GM21825 (cell line): ENCODE measurements around the gene CMTM4.
"Not testable (repeated sequence)": the region's sequence is repeated elsewhere in the genome, so short reads cannot be mapped to it uniquely, and the experiment has no call there.

Experiments used
- ATAC-seq: cut with Tn5 transposase; IDR thresholded peaks from one replicate; pipeline ENCODE4 v1.9.1; 2021; ENCODE audit warnings: mild to moderate bottlenecking, moderate library complexity; ENCODE audit not compliant: unreplicated experiment

CMTM4 gene

DNA sequence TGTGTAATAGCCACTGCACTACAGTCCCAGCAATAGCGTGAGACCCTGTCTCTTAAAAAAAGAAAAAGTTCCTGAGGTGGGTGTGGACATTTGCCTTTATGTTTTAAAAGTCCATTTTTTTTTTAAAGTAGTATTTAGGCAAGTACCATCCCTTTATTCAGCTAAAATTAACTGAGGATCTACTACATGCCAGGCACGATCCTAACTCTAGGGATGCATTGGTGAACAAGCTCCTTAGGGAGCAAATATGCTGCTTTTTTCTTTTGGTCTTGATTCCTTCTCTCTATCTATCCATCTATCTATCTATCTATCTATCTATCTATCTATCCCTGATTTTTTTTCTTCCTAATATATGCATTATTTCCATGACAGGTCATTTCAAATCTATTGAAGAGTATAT, 47.4 kb downstream of the CMTM4 start:
- ATAC-seq: no peak

DNA sequence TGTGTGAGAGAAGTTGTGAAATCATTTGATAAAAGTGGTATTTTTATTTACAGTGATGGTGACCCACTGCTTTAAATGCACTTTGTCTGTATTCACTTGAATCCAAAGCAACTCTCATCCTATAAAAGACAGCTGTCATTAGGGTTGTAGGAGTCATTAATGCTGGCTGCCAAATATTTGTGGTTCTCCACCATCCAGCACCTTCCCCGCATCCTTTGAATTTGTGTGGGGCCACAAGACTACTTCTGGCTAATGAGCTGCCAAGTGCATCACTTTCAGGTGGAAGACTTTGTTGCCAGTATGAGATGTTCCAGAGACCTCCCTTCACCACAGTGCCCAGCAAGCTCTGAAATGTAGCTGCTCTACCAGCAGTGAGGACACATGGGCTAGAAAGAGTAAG, 48.7 kb downstream of the CMTM4 start:
- no peak for ATAC-seq

DNA sequence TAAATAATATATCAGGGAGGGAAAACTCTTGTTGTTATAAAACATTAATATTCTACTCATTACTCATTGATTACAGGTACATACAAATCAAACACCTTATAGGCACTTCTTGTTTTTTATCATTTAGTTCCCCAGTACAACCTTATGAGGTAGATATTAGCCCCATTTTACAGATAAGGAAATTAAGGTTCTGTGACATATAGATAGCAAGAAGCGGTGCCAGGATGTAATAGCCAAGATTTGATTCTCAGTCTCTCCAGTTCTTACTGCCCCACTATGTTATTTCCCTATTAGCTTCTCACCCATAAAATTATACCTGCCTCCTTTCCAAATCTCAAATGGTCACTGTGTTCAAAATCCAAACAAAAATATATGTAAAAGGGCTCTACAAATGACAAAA, 55.2 kb downstream of the CMTM4 start:
- ATAC-seq: no peak

DNA sequence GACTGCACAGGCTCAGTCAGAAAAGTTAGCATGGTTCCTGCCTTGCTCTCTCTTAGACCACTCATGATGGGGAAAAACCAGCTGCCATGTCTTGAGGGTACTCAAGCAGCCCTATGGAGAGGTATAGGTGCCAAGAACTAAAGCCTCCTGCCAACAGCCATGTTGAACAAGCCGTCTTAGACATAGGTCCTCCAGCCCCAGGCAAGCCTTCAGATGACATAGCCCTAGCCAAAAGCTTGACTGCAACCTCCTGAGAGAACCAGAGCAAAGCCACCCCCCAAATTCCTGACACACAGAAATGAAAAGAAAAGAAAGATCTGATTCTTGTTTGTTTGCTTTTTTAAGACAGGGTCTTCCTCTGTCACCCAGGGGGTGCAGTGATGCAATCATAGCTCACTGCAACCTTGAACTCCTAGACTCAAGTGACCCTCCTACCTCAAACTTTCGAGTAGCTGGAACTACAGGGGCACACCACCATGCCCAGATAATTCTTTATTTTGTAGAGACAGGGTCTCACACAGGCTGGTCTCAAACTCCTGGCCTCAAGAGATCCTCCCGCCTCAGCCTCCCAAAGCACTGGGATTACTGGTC, 55.7 kb downstream of the CMTM4 start:
- ATAC-seq: no peak

DNA sequence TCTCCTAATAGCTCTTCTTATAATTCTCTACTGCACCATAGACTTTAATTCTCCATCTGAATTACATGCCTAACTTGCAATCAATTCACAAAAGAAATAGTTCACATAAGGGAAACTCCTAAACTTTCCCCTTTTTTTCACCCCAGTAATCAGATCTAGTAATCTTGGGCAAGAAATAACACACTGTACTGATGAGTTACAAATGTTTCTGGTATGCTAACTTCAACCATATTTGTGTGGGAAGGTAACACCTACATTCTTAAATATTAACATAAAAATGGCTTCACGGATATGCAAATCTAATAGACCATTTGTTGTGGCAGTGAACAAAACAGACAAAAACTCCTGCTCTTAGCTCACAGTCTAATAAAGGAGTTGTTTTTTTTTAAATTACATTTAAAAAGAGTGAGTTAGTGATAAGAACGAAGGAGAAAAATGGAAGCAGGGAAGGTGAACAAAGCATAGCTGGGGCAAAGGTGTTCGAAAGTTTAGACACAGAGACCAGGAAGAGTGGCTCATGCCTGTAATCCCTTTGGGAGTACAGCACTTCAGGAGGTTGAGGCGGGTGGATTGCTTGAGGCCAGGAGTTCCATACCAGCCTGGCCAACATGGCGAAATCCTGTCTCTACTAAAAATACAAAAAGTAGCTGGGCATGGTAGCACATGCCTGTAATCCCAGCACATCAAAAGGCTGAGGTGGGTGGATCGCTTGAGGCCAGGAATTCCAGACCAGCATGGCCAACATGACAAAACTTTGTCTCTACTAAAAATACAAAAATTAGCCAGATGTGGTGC, 57.3 kb downstream of the CMTM4 start:
- no peak for ATAC-seq

DNA sequence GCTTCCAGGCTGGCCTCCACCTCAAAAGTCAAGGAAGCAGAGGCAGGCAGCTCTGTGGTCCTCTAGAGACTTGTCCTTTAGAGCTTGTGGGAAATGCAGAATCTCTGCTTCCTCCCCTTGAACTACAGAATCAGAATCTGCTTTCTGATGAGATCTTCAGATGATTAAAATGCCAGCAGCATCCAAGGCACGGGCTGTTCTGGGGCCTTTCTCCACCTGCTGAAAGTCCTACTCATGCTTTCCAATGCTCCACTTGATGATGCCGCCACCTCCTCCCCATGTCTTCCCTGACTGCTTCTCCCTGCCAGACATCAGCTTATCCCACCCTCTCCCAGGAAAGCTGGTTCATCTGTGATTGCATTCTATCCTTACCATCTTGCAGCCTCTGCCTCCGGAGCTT, 58.7 kb downstream of the CMTM4 start:
- no peak for ATAC-seq

DNA sequence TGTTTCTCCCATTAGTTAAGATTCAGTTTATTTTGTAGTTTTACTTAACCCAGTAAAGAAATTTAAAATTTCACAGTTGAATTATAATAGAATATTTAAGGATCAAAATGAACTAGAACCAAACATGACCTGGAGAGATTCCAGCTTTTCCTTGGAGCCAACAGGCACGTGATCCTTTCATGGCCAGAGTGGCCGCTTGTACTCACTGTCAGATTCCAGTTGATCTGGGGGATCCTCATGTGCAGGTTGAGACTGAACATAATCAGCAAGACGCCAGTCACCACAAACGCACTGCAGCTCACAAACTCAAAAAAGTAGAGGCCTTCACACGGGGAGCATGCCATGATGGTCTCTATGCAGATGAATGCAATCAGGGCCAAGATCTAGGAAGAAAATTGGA, 60.3 kb downstream of the CMTM4 start:
- no peak for ATAC-seq

DNA sequence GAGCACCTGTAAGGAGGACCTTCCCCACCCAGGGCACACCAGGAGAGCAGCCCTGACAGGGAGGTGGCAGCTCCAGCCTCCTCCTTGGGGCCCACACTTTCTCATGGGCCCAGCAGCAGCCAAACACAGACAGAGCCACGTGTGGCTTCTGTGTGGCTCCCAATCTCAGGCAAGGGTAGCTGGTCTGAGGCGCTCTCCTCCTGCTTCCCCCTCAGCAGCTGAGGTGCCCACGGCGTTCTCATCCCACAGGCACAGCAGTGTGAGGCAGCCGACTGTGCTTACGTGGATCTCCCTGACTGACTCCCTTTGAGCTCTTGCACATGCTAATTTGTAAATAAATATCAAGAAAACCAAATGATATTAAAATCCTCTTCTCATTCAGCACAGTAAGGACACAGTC, 61.1 kb downstream of the CMTM4 start:
- no peak for ATAC-seq

DNA sequence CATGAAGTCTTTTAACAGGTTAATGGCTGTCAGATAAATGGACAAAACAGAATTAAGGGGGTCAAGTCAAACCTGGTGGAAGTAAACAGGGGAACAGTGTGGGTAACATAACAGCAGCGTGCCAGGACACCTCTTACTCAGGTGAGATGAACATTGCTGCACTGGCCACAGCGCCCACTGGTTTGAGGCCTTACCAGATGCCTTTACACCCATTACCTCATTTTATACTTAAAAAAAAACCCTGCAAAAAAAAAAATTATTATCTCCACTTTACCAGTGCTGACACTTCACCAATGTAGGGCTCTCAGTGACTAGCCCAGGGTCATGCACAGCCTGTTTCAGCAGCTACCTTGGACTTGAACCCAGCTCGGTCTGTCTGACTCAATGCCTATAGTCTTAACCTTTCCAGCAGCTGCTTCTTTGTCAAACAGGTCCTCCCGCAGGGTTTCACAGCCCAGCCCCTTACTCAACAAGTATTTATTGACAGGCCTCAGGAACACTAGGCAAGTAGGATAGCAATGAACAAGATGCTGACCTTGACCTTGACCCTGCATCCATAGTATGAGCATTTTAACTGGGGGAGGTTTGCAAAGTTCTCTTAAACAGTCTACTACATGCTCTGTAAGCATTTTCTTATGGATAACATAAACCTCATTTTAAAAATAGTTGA, 61.9 kb downstream of the CMTM4 start:
- no peak for ATAC-seq

DNA sequence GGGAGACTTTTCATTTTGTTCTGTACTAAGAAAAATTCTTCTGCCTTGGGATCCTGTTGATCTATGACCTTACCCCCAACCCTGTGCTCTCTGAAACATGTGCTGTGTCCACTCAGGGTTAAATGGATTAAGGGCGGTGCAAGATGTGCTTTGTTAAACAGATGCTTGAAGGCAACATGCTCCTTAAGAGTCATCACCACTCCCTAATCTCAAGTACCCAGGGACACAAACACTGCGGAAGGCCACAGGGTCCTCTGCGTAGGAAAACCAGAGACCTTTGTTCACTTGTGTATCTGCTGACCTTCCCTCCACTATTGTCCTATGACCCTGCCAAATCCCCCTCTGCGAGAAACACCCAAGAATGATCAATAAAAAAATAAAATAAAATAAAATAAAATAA, 65.0 kb downstream of the CMTM4 start:
- not testable (repeated sequence) for ATAC-seq

DNA sequence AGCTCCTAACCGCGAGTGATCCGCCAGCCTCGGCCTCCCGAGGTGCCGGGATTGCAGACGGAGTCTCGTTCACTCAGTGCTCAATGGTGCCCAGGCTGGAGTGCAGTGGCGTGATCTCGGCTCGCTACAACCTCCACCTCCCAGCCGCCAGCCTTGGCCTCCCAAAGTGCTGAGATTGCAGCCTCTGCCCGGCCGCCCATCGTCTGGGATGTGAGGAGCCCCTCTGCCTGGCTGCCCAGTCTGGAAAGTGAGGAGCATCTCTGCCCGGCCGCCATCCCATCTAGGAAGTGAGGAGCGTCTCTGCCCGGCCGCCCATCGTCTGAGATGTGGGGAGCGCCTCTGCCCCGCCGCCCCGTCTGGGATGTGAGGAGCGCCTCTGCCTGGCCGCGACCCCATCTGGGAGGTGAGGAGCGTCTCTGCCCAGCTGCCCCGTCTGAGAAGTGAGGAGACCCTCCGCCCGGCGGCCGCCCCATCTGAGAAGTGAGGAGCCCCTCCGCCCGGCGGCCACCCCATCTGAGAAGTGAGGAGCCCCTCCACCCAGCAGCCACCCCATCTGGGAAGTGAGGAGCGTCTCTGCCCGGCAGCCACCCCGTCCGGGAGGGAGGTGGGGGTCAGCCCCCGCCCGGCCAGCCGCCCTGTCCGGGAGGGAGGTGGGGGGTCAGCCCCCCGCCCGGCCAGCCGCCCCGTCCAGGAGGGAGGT, 65.8 kb downstream of the CMTM4 start:
- ATAC-seq: not testable (repeated sequence)

DNA sequence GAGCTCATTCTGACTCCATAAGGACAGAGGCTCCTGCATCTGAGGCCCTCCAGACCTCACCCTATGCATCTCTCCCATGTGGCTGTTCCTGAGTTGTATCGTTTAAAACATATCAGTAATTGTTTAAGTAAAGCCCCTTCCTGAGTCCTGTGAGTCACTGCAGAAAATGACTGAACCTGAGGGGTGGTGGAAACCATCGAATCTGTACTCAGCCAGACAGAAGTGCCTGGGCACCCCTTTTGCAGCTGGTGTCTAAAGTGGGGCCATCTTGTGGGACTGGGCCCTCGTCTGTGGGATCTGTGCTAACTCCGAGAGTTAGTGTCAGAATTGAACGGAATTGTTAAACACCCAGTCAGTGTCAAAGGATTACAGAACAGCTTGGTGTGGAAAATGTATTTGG, 66.7 kb downstream of the CMTM4 start:
- no peak for ATAC-seq

DNA sequence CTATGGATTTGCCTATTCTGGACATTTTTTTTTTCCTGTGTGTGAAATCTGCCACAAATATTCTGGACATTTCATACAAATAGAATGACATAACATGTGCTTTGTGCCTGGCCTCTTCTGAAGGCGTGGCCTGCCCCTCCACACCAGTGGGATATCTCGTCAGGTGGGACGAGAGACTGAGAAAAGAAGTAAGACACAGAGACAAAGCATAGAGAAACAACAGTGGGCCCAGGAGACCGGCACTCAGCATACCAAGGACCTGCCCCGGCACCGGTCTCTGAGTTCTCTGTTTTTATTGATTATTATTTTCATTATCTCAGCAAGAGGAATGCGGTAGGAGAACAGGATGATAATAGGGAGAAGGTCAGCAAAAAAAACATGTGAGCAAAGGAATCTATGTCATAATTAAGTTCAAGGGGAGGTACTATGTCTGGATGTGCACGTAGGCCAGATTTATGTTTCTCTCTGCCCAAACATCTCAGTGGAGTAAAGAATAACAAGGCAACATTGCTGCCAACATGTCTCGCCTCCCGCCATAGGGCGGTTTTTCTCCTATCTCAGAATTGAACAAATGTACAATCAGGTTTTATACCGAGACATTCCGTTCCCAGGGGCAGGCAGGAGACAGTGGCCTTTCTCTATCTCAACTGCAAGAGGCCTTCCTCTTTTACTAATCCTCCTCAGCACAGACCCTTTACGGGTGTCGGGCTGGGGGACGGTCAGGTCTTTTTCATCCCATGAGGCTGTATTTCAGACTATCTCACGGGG, 68.7 kb downstream of the CMTM4 start:
- ATAC-seq: not testable (repeated sequence)

DNA sequence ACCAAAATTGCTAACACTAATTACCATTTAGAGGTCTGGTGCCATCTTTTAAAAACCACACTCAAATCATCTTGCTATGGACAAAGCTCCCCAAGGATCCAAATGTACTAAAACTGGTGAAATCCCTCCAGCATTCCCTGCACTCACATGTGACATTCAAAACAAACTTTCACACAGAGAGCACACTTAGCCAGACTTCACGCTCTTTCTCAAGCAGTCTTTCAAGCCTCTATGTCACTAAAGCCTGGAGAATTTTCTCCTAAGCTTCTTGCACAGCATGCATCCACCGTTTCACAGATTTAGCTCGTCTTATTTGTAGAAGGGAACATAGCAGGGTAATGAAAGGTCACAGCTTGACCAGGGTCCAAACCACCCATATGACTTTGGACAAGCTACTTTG, 72.8 kb downstream of the CMTM4 start:
- ATAC-seq: no peak

DNA sequence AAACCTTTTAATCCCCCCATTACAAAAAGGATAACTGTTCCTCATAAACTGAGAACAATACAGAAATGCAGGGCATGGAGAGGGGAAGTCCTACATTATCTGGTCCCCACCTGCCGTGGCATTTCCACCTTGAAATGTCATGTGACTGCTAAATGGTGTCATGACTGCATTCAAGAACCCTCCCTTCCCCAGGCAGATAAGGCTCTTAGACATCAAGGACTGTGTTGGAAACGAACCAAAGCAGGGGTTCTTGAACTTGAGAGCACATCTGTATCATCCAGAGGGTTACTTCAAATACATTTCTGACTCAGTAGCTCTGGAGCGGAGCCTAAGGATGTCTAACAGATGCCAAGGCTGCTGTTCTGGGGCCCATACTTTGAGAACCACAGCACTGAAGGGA, 73.7 kb downstream of the CMTM4 start:
- ATAC-seq: no peak

DNA sequence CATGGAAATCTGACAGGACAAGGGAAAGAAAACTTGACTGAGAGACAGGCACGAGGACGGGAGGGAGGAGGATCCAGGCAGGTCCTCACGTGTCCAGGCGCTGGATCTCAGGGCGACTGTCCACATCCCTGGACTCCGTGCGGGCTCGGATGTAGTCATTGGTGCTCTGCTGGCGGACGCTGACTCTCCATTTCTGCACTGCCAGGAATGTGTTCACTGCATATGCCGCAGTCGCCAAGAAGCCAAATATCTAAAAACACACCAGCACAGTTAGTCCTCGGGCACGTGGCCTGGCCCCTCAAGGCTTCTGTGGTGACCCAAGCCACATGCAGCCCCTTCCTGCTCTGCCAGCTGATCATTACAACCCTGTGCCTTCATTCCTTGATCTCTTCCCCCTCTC, 74.6 kb downstream of the CMTM4 start:
- no peak for ATAC-seq

DNA sequence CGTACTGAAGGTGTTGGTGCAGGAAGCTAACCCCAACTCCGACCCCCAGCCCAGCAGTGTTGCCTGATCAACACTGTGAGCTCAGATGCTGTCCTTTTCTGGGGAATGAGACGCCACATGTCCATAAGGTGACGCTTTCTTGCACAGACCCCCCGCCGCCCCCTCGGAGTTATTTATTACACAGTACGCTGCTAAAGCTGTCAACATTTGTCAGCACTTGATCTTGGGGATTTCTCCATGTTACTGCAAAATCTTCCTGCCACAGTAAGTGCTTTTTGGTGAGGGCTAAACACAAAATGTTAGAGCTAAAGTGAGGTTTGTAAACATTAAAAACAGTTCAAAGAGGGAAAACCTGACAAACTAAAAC, 76.1 kb downstream of the CMTM4 start:
- ATAC-seq: no peak

DNA sequence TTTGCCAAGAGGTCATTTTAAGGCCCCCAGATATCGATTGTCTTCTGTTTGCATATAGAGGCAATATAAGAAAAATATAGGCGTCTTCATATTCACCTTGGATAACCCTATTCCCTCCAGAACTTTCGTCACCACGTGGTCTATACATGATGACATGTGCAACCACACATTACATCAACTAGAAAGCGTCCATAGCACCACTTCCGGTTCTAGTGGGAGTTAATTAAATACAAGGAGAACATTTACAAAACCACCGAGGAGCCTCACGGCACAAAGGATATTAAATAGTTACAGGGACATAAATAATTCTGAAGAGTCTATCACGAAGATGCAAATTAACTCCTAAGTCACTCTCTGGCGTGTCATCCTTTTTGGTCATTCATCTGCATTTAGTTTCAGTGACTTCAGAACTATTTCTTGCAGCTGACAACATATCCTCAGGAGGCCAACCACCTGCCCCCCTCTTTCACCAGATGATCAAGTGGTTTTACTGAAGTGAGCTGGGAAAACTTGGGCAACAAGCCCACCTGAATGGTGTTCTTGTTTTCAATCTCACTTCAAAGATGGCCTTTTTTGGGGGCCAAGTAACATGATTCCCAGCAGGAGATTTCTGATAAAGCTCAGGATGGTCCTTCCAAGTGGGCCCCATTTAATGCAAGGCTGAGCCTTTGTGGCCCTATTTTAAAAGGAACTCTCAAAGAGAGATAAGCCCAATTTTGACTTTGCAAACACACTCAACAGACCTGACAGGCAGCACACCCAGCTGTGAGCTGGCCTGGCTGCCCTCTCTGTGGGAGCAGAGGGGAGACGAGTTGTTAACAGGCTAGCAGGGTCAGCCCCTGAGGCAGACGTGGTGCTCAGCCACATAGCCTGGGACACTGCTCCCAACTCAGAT, 76.8 kb downstream of the CMTM4 start:
- ATAC-seq: no peak

DNA sequence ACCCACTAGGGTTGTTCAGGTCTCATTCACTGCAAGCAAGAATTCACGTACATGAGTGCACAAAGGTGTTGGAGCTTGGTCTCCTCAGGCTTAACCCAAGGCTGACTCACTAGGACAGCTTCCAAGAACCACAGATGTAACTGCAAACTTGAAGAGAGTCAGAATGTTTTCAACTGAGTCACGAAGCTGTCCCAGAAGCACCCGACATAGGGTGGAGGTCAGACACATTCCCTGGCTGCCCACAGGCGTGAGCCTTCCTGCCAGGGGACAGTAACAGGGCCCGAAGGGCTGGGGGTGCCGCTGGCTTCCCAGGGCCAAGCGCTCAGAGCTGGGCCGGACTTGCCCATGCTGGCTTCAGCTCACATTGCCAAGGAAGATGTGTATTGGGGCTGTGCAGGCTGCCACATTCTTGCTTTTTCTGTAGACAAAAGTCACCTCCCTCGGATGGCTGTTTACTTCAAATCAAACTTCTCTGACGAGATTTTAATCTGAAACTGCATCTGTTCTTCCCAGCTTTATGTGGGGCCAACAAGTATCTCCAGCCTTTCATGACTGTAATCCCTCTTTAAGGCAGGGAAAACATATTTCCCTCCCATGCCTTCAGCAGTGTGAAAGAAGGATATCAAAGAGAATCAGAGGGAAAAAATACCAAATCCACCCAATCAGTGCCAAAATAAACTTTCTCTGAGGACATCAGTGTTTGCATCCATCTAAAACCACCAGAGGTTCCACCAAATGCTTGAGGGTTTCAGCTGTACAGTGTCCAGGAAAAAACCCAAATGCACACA, 77.8 kb downstream of the CMTM4 start:
- ATAC-seq: no peak
